Breast epithelium (tissue), 3 donors: ENCODE measurements around the gene RNASET2.

Experiments used
- CTCF ChIP-seq, 3 donors: fragments of 450-650 bp; IDR thresholded peaks; one replicate each; pipeline ENCODE4 v1.5.1; 2016 to 2017; ENCODE audit warnings: antibody characterized with exemption in 3 of 3, mild to moderate bottlenecking in 3 of 3, moderate library complexity in 3 of 3
- POLR2AphosphoS5 ChIP-seq, 3 donors: sonication (generic); formaldehyde crosslinking; IDR thresholded peaks; one replicate each; pipeline ENCODE4 v1.6.1; 2017; ENCODE audit warnings: antibody characterized with exemption in 3 of 3

- TF ChIP-seq POLR2AphosphoS5 (IDR thresholded peaks at IDR 0.05) (no peak), CTCF (IDR thresholded peaks at IDR 0.05) (no peak)
These were observed 31.8 kb downstream of the RNASET2 start for GRCh38 chr6:166924531-166924930.
